Astrocyte (in vitro differentiated cells and primary cell): ENCODE measurements around the gene AGPAT3.

Source experiments
- CTCF ChIP-seq: IDR thresholded peaks from 2 replicates; pipeline ENCODE4 v1.5.1; 2011; ENCODE audit warnings: low read depth, mild to moderate bottlenecking, inconsistent platforms, low read length, moderate library complexity; ENCODE audit not compliant: insufficient read depth
- EZH2 ChIP-seq: IDR thresholded peaks from 2 replicates; pipeline ENCODE4 v1.6.1; 2012; ENCODE audit warnings: mild to moderate bottlenecking, low read length, inconsistent platforms; ENCODE audit not compliant: insufficient read depth

GRCh38 chr21:43997766-43998742 lies 133.0 kb downstream of the AGPAT3 start:
- no peak for TF ChIP-seq EZH2
- TF ChIP-seq CTCF: no peak
